Esophagus muscularis mucosa (tissue), 3 donors: ENCODE data around the gene ADISSP.

Experiments used
- POLR2A ChIP-seq: fragments of 450-650 bp; IDR thresholded peaks from one replicate; pipeline ENCODE4 v1.6.1; 2017; ENCODE audit warnings: antibody characterized with exemption, moderate library complexity, mild to moderate bottlenecking, low read depth
- POLR2AphosphoS5 ChIP-seq, 2 donors: sonication (generic); formaldehyde crosslinking; IDR thresholded peaks; one replicate each; pipeline ENCODE4 v1.6.1; 2017; ENCODE audit warnings: antibody characterized with exemption in 2 of 2
- TF ChIP-seq, protein P1 (sequence below), 3 experiments: fragments of 200-600 bp in 2 of 3; fragments of 450-650 bp in 1 of 3; sonication (generic) in 2 of 3; IDR thresholded peaks; one replicate each; pipeline ENCODE4 v1.5.1; 2017 to 2019; ENCODE audit warnings: antibody characterized with exemption in 3 of 3, mild to moderate bottlenecking in 2 of 3, moderate library complexity in 1 of 3

DNA sequence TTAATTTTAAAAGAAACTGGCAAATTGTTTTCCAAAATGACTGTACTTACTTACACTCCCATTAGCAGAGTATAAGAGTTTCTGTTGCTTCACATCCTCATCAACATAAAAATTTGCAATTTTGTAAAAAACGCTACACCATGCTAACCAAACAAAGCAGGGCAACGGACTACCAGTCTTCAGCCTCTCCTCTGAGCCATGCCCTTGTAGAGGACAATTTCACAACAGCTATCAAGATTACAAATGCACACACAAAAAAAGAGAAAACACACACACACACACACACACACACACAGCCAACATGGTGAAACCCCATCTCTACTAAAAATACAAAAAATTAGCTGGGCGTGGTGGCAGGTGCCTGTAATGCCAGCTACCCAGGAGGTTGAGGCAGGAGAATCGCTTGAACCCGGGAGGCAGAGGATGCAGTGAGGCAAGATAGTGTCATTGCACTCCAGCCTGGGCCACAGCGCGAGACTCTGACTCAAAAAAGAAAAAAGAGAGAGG is 4.1 kb upstream of the ADISSP start:
- TF ChIP-seq POLR2A (no peak), POLR2AphosphoS5 (IDR thresholded peaks at IDR 0.05) (no peak)
- TF ChIP-seq, protein P1, sequence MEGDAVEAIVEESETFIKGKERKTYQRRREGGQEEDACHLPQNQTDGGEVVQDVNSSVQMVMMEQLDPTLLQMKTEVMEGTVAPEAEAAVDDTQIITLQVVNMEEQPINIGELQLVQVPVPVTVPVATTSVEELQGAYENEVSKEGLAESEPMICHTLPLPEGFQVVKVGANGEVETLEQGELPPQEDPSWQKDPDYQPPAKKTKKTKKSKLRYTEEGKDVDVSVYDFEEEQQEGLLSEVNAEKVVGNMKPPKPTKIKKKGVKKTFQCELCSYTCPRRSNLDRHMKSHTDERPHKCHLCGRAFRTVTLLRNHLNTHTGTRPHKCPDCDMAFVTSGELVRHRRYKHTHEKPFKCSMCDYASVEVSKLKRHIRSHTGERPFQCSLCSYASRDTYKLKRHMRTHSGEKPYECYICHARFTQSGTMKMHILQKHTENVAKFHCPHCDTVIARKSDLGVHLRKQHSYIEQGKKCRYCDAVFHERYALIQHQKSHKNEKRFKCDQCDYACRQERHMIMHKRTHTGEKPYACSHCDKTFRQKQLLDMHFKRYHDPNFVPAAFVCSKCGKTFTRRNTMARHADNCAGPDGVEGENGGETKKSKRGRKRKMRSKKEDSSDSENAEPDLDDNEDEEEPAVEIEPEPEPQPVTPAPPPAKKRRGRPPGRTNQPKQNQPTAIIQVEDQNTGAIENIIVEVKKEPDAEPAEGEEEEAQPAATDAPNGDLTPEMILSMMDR (IDR thresholded peaks at IDR 0.05), result no peak
